ENCODE measurements around the gene PANK1. TPM values are rescaled to one million over a fixed set of nuclear protein-coding genes. Genes with fewer than 3 reads are reported as not detected.

PANK1 gene
- 51.0 and 55.5 TPM in 2 replicates for total RNA-seq
- 21.6 and 22.2 TPM in 2 replicates for polyA plus RNA-seq

DNA sequence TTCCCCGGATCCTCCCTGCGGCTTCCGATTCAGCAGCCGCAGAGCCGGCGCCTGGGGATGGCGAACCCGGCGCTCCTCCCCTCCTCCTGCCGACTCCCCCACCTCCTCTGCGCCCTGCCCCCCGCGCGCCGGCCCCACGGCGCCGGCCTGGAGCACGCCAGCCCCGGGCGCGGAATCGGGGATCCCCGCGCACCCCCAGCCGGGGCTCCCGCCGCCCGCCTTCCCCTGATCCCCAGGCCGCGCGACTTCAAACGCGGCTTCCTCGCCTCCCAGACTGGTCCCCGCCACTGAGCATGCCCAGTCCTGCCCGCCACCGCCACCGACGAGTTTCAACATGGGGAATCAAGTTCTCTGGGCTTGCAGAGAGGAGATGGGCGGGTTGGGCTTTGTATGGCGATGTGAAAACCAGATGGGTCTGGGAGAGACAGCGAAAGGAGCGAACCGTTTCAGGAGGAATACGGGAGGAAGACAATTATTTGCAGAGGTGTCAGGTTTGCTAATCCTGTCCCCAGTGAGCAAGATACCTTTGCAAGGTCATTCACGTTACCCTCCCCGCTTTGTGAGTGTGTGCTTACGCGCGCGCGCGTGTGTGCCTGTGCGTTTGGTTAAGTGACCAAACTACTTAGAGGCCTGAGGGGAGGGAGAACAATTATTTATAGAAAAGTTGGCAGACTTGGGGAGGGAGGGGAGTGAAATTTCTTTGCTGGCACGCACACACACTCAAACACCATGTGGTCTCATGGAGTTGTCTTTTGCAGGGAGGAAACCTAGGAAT lies at the start of gene PANK1:
Gene PANK1 (minus strand): TSS at position 276 of the 775 bp plus-strand sequence. CDS start 351 bp downstream, outside the sequence.
- H3K4me3 ChIP-seq: peak within 1 kb of the TSS; percentile 83
- WGBS (ENCODE audit: low lambda C conversion rate, missing lambda C conversion rate): 1% methylated on average over 33 of the region's 56 CpGs

DNA sequence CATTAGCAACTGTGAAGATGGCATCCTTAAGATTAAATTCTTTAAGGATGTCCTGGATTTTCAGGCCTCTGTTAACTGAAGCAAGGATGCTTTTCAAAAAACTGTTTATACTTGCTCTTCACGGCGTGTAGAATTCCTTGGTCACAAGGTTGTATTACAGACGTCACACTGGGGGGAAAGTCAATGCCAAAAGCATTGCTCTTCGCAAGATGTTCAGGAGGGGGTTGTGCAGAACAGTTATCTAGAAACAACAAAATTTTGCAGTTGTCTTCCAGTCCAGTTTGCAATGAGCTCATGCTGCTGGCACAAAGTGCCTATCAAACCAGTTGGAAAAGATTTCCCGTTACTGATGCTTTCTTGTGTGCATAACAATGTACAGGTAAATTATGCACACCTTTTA lies 48.1 kb upstream of the PANK1 start:
- H3K27me3 ChIP-seq: no peaks in the 10 kb centered on the region
- no peaks in the 10 kb centered on the region for H3K9me2 ChIP-seq (replicated peaks; ENCODE audit: insufficient read depth)
- no peak overlapping the region for H3K4me3 ChIP-seq
- no peak overlapping the region for H3K27ac ChIP-seq
- no peaks in the 10 kb centered on the region for H3K9me3 ChIP-seq (ENCODE audit: low read depth)
- H3K79me2 ChIP-seq: no peaks in the 10 kb centered on the region
- H4K20me1 ChIP-seq (ENCODE audit: insufficient read depth, poor library complexity, severe bottlenecking): no peaks in the 10 kb centered on the region
- no peaks in the 10 kb centered on the region for H3K4me1 ChIP-seq (ENCODE audit: insufficient read depth)
- TF ChIP-seq, protein P1, sequence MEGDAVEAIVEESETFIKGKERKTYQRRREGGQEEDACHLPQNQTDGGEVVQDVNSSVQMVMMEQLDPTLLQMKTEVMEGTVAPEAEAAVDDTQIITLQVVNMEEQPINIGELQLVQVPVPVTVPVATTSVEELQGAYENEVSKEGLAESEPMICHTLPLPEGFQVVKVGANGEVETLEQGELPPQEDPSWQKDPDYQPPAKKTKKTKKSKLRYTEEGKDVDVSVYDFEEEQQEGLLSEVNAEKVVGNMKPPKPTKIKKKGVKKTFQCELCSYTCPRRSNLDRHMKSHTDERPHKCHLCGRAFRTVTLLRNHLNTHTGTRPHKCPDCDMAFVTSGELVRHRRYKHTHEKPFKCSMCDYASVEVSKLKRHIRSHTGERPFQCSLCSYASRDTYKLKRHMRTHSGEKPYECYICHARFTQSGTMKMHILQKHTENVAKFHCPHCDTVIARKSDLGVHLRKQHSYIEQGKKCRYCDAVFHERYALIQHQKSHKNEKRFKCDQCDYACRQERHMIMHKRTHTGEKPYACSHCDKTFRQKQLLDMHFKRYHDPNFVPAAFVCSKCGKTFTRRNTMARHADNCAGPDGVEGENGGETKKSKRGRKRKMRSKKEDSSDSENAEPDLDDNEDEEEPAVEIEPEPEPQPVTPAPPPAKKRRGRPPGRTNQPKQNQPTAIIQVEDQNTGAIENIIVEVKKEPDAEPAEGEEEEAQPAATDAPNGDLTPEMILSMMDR (IDR thresholded peaks at IDR 0.05; ENCODE audit: poor library complexity): no peak
- H3K4me2 ChIP-seq: no peak overlapping the region
- DNase-seq (ENCODE audit: low spot score): no peak
- H2AFZ ChIP-seq: no peak overlapping the region
- 96% methylated on average over 5 of the region's 5 CpGs for WGBS (ENCODE audit: low lambda C conversion rate, missing lambda C conversion rate)
- H3K36me3 ChIP-seq (replicated peaks; ENCODE audit: insufficient read depth, low read depth): no peaks in the 10 kb centered on the region

More for the DNA sequence above, at the start of gene PANK1:
- H3K4me2 ChIP-seq: peak within 1 kb of the TSS; percentile 81
- DNase-seq (ENCODE audit: low spot score): peak; percentile 86
- no peaks in the 10 kb centered on the region for H3K9me3 ChIP-seq (ENCODE audit: low read depth)
- H3K4me1 ChIP-seq (ENCODE audit: insufficient read depth): peaks cover 36% of the 10 kb centered on the region
- H4K20me1 ChIP-seq (ENCODE audit: insufficient read depth, poor library complexity, severe bottlenecking): no peaks in the 10 kb centered on the region
- H3K27me3 ChIP-seq: no peaks in the 10 kb centered on the region
- peak within 1 kb of the TSS; percentile 77 for H2AFZ ChIP-seq
- H3K9me2 ChIP-seq (replicated peaks; ENCODE audit: insufficient read depth): no peaks in the 10 kb centered on the region
- no peak for TF ChIP-seq EZH2 (IDR thresholded peaks at IDR 0.05; ENCODE audit: borderline replicate concordance)
- H3K36me3 ChIP-seq (replicated peaks; ENCODE audit: insufficient read depth, low read depth): no peaks in the 10 kb centered on the region
- H3K27ac ChIP-seq: peak within 1 kb of the TSS; percentile 98
- H3K79me2 ChIP-seq: peaks cover 33% of the 10 kb centered on the region

DNA sequence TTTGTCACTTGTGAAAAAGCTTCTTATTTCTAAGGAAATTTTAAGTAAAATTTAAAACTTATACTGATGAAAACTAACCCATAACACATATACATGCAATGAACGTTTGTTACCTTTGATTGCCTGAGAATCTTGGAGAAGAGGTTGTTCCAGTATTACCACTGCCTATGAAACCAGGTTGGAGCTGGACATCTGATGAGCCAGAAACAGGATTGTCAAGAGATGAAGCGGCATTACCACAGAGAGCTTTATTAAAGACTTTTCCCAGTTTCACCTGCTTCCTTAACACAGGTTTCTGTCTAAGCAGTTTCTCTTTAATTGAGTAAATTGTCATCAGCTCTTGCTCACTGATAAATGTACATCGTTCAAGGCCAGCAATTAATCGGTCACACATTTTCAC lies 47.4 kb upstream of the PANK1 start:
- DNase-seq (ENCODE audit: low spot score): no peak
- H3K36me3 ChIP-seq (replicated peaks; ENCODE audit: insufficient read depth, low read depth): no peaks in the 10 kb centered on the region
- H3K4me2 ChIP-seq: no peak overlapping the region
- H2AFZ ChIP-seq: no peak overlapping the region
- H3K9me2 ChIP-seq (replicated peaks; ENCODE audit: insufficient read depth): no peaks in the 10 kb centered on the region
- no peak overlapping the region for H3K27ac ChIP-seq
- no peaks in the 10 kb centered on the region for H3K9me3 ChIP-seq (ENCODE audit: low read depth)
- no peak for TF ChIP-seq EZH2phosphoT487 (IDR thresholded peaks at IDR 0.05; ENCODE audit: low read depth, severe bottlenecking, unreplicated experiment)
- TF ChIP-seq, protein P1 (IDR thresholded peaks at IDR 0.05; ENCODE audit: poor library complexity): no peak
- no peak for TF ChIP-seq EZH2 (IDR thresholded peaks at IDR 0.05; ENCODE audit: borderline replicate concordance)
- no peak overlapping the region for H3K4me3 ChIP-seq
- no peaks in the 10 kb centered on the region for H3K4me1 ChIP-seq (ENCODE audit: insufficient read depth)
- 72% methylated on average over 4 of the region's 4 CpGs for WGBS (ENCODE audit: low lambda C conversion rate, missing lambda C conversion rate)
- H4K20me1 ChIP-seq (ENCODE audit: insufficient read depth, poor library complexity, severe bottlenecking): no peaks in the 10 kb centered on the region
- H3K27me3 ChIP-seq: no peaks in the 10 kb centered on the region
- no peaks in the 10 kb centered on the region for H3K79me2 ChIP-seq

DNA sequence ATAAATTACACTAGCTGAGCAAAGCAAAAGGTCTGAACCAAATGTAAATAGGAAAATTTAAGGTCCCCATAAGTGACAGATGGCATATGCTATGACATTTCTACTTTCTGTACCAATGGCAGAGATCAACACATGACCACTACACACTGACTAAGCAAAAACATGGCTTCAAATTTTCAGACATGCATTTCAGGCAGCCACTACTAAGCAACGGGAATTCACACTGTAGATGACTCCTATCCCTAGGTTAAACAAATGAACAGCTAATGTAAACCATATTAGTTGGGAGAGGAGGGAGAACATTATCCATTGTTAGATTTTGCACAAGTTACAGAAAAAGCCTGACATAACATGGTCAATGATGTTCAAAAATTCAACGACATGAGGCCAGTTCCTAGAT lies 45.0 kb upstream of the PANK1 start:
- H3K4me3 ChIP-seq: no peak overlapping the region
- no peaks in the 10 kb centered on the region for H3K27me3 ChIP-seq
- no peak overlapping the region for H3K4me2 ChIP-seq
- H4K20me1 ChIP-seq (ENCODE audit: insufficient read depth, poor library complexity, severe bottlenecking): no peaks in the 10 kb centered on the region
- H3K9me3 ChIP-seq (ENCODE audit: low read depth): no peaks in the 10 kb centered on the region
- TF ChIP-seq EZH2 (IDR thresholded peaks at IDR 0.05; ENCODE audit: borderline replicate concordance): no peak
- TF ChIP-seq EZH2phosphoT487 (IDR thresholded peaks at IDR 0.05; ENCODE audit: low read depth, severe bottlenecking, unreplicated experiment): no peak
- TF ChIP-seq, protein P1 (IDR thresholded peaks at IDR 0.05; ENCODE audit: poor library complexity): no peak
- no peaks in the 10 kb centered on the region for H3K79me2 ChIP-seq
- H3K4me1 ChIP-seq (ENCODE audit: insufficient read depth): no peaks in the 10 kb centered on the region
- WGBS (ENCODE audit: low lambda C conversion rate, missing lambda C conversion rate): 47% methylated on average over 2 of the region's 2 CpGs
- H3K36me3 ChIP-seq (replicated peaks; ENCODE audit: insufficient read depth, low read depth): no peaks in the 10 kb centered on the region
- DNase-seq (ENCODE audit: low spot score): no peak
- no peak overlapping the region for H2AFZ ChIP-seq
- no peak overlapping the region for H3K27ac ChIP-seq
- no peaks in the 10 kb centered on the region for H3K9me2 ChIP-seq (replicated peaks; ENCODE audit: insufficient read depth)
